SK-N-MC (cell line): ENCODE data around the gene SEH1L.

Experiments
- DNase-seq: peaks from one replicate; pipeline ENCODE4 v3.0.0-alpha.2; 2011; ENCODE audit warnings: low read depth, low spot score
- H3K27ac ChIP-seq: fragments of 200-600 bp; sonication (generic); 2 replicates; pipeline ENCODE4 v1.5.1; 2016; ENCODE audit warnings: mixed run types
- H3K36me3 ChIP-seq: fragments of 200-600 bp; sonication (generic); 2 replicates; pipeline ENCODE4 v1.6.1; 2017; ENCODE audit warnings: antibody characterized with exemption, low read length, mixed read lengths; ENCODE audit not compliant: insufficient read depth
- H3K4me3 ChIP-seq: fragments of 200-600 bp; sonication (generic); 2 replicates; pipeline ENCODE4 v1.5.1; 2016
- H3K9ac ChIP-seq: fragments of 200-600 bp; sonication (generic); 2 replicates; pipeline ENCODE4 v1.8.0; 2017; ENCODE audit warnings: mixed run types, mixed read lengths; ENCODE audit not compliant: insufficient read length
- H3K9me3 ChIP-seq: fragments of 200-600 bp; sonication (generic); 2 replicates; pipeline ENCODE4 v1.6.1; 2017; ENCODE audit warnings: low read depth, mild to moderate bottlenecking, antibody characterized with exemption, low read length, moderate library complexity, mixed read lengths
- EZH2 ChIP-seq: fragments of 200-600 bp; sonication (generic); IDR thresholded peaks from one replicate; pipeline ENCODE4 v1.6.1; 2017; ENCODE audit warnings: antibody characterized with exemption
- FOXP2 ChIP-seq: optimal IDR thresholded peaks from 2 replicates; pipeline ENCODE3; 2011; ENCODE audit warnings: mild to moderate bottlenecking, moderate library complexity; ENCODE audit not compliant: insufficient read depth; ENCODE audit errors: extremely low read length, control extremely low read depth
- POLR2AphosphoS5 ChIP-seq: IDR thresholded peaks from 2 replicates; pipeline ENCODE4 v1.6.1; 2012; ENCODE audit warnings: mild to moderate bottlenecking, low read depth, low read length, borderline replicate concordance

The SEH1L gene

GRCh38 chr18:13006531-13007247 is 58.9 kb downstream of the SEH1L start:
- Histone ChIP-seq H3K9me3 (no peaks in the 10 kb centered on the region), H3K27ac (no peak overlapping the region), H3K4me3 (no peak overlapping the region), H3K9ac (no peak overlapping the region), H3K36me3 (peaks cover 35% of the 10 kb centered on the region)
- TF ChIP-seq EZH2 (no peak), FOXP2 (no peak), POLR2AphosphoS5 (no peak)
- no peak for DNase-seq

- no peak for DNase-seq
- H3K4me3 ChIP-seq = no peak overlapping the region
- H3K9ac ChIP-seq = no peak overlapping the region
- no peak for TF ChIP-seq POLR2AphosphoS5
- TF ChIP-seq EZH2 = no peak
- no peak for TF ChIP-seq FOXP2
- H3K9me3 ChIP-seq = no peaks in the 10 kb centered on the region
- H3K36me3 ChIP-seq = peaks cover 37% of the 10 kb centered on the region
- no peak overlapping the region for H3K27ac ChIP-seq
Observed at GRCh38 chr18:13007248-13007560, 59.4 kb downstream of the SEH1L start.

- Histone ChIP-seq H3K9me3 (no peaks in the 10 kb centered on the region), H3K36me3 (peaks cover 73% of the 10 kb centered on the region), H3K9ac (no peak overlapping the region), H3K4me3 (no peak overlapping the region), H3K27ac (no peak overlapping the region)
- no peak for DNase-seq
- TF ChIP-seq EZH2 (no peak), FOXP2 (no peak), POLR2AphosphoS5 (no peak)
Observed at GRCh38 chr18:13011719-13012118, 63.9 kb downstream of the SEH1L start.

GRCh38 chr18:13014232-13014631 is 66.4 kb downstream of the SEH1L start:
- no peak for DNase-seq
- no peak overlapping the region for H3K4me3 ChIP-seq
- H3K9me3 ChIP-seq = no peaks in the 10 kb centered on the region
- TF ChIP-seq FOXP2 = no peak
- TF ChIP-seq POLR2AphosphoS5 = no peak
- TF ChIP-seq EZH2 = no peak
- no peak overlapping the region for H3K9ac ChIP-seq
- peaks cover 79% of the 10 kb centered on the region for H3K36me3 ChIP-seq
- H3K27ac ChIP-seq = no peak overlapping the region

GRCh38 chr18:13014818-13015217 is 67.0 kb downstream of the SEH1L start:
- Histone ChIP-seq H3K9ac (no peak overlapping the region), H3K36me3 (peaks cover 76% of the 10 kb centered on the region), H3K27ac (no peak overlapping the region), H3K4me3 (no peak overlapping the region), H3K9me3 (no peaks in the 10 kb centered on the region)
- DNase-seq = no peak
- TF ChIP-seq EZH2 (no peak), POLR2AphosphoS5 (no peak), FOXP2 (no peak)

GRCh38 chr18:13017247-13017875 is 69.5 kb downstream of the SEH1L start:
- H3K9me3 ChIP-seq = no peaks in the 10 kb centered on the region
- no peak overlapping the region for H3K9ac ChIP-seq
- TF ChIP-seq POLR2AphosphoS5 (no peak), FOXP2 (no peak), EZH2 (no peak)
- H3K27ac ChIP-seq = no peak overlapping the region
- peaks cover 81% of the 10 kb centered on the region for H3K36me3 ChIP-seq
- no peak overlapping the region for H3K4me3 ChIP-seq
- no peak for DNase-seq

GRCh38 chr18:13018374-13018773 is 70.6 kb downstream of the SEH1L start:
- DNase-seq = no peak
- Histone ChIP-seq H3K27ac (no peak overlapping the region), H3K36me3 (peaks cover 81% of the 10 kb centered on the region), H3K4me3 (no peak overlapping the region), H3K9me3 (peaks cover 5% of the 10 kb centered on the region; the same call in 1 of the 2 replicates), H3K9ac (no peak overlapping the region)
- TF ChIP-seq EZH2 (no peak), FOXP2 (no peak), POLR2AphosphoS5 (no peak)

GRCh38 chr18:13019301-13019700 is 71.5 kb downstream of the SEH1L start:
- peaks cover 5% of the 10 kb centered on the region; the same call in 1 of the 2 replicates for H3K9me3 ChIP-seq
- no peak overlapping the region for H3K27ac ChIP-seq
- DNase-seq = no peak
- H3K9ac ChIP-seq = no peak overlapping the region
- H3K4me3 ChIP-seq = no peak overlapping the region
- H3K36me3 ChIP-seq = peaks cover 85% of the 10 kb centered on the region
- TF ChIP-seq POLR2AphosphoS5 = no peak
- no peak for TF ChIP-seq FOXP2
- TF ChIP-seq EZH2 = no peak
